Measurements from ENCODE around the gene SULT1C3.

The SULT1C3 gene

DNA sequence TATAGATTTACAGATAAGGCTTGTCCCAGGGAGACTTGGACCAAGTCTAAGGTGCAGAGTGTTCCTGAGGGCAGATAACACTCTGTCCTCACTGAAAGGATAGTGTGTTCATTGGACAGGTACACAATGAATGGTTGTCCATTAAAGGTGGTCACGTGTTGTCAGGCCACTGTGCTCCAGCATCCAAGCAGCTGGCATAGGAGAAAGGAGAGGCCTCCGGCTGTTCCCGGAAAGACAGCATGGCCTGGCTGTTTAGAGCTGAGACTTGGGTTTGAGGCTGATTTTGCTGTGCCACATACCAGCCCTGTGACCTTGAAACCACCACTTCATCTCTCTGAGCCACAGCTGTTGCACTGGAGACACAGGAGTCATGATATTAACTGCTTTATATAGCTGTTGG is 19.6 kb upstream of the SULT1C3 start:
- no peak overlapping the region for H3K27ac ChIP-seq (ENCODE audit: low read depth, low read length)
- H3K4me1 ChIP-seq (ENCODE audit: control insufficient read depth in 5 of 5, insufficient read depth in 5 of 5, low read length in 5 of 5), result peaks cover 0 to 27% (median 11%) of the 10 kb centered on the region in 5 donors
- H3K9me3 ChIP-seq (ENCODE audit: control insufficient read depth in 5 of 5, low read length in 5 of 5), result peaks cover 0 to 15% (median 8%) of the 10 kb centered on the region in 5 donors
- no peaks in the 10 kb centered on the region for H3K36me3 ChIP-seq (ENCODE audit: control insufficient read depth in 5 of 5, insufficient read depth in 5 of 5, low read length in 5 of 5)
- no peaks in the 10 kb centered on the region for H3K27me3 ChIP-seq (ENCODE audit: control insufficient read depth in 5 of 5, insufficient read depth in 4 of 5, low read length in 5 of 5)
- H3K9ac ChIP-seq (ENCODE audit: low read length in 5 of 5), result no peak overlapping the region
- H3K4me3 ChIP-seq (ENCODE audit: low read depth in 1 of 5, low read length in 5 of 5), result no peak overlapping the region

GRCh38 chr2:108220942-108221541 is 18.7 kb upstream of the SULT1C3 start:
- Histone ChIP-seq H3K4me3 (ENCODE audit: low read depth in 1 of 5, low read length in 5 of 5) (peak overlapping the region in 1 of 5 donors; percentile 12), H3K9ac (ENCODE audit: low read length in 5 of 5) (no peak overlapping the region), H3K27me3 (ENCODE audit: control insufficient read depth in 5 of 5, insufficient read depth in 4 of 5, low read length in 5 of 5) (no peaks in the 10 kb centered on the region), H3K36me3 (ENCODE audit: control insufficient read depth in 5 of 5, insufficient read depth in 5 of 5, low read length in 5 of 5) (no peaks in the 10 kb centered on the region), H3K9me3 (ENCODE audit: control insufficient read depth in 5 of 5, low read length in 5 of 5) (peaks cover 0 to 15% (median 8%) of the 10 kb centered on the region in 5 donors), H3K27ac (ENCODE audit: low read depth, low read length) (no peak overlapping the region), H3K4me1 (ENCODE audit: control insufficient read depth in 5 of 5, insufficient read depth in 5 of 5, low read length in 5 of 5) (peaks cover 0 to 19% (median 4%) of the 10 kb centered on the region in 5 donors)

- Histone ChIP-seq H3K36me3 (ENCODE audit: control insufficient read depth in 5 of 5, insufficient read depth in 5 of 5, low read length in 5 of 5) (no peaks in the 10 kb centered on the region), H3K27ac (ENCODE audit: low read depth, low read length) (no peak overlapping the region), H3K27me3 (ENCODE audit: control insufficient read depth in 5 of 5, insufficient read depth in 4 of 5, low read length in 5 of 5) (no peaks in the 10 kb centered on the region), H3K4me3 (ENCODE audit: low read depth in 1 of 5, low read length in 5 of 5) (no peak overlapping the region), H3K9me3 (ENCODE audit: control insufficient read depth in 5 of 5, low read length in 5 of 5) (peaks cover 0 to 15% (median 8%) of the 10 kb centered on the region in 5 donors), H3K9ac (ENCODE audit: low read length in 5 of 5) (no peak overlapping the region), H3K4me1 (ENCODE audit: control insufficient read depth in 5 of 5, insufficient read depth in 5 of 5, low read length in 5 of 5) (peaks cover 0 to 18% (median 9%) of the 10 kb centered on the region in 5 donors)
Observed at GRCh38 chr2:108222261-108222660, 17.5 kb upstream of the SULT1C3 start.

- no peaks in the 10 kb centered on the region for H3K36me3 ChIP-seq (ENCODE audit: control insufficient read depth in 5 of 5, insufficient read depth in 5 of 5, low read length in 5 of 5)
- no peak overlapping the region for H3K27ac ChIP-seq (ENCODE audit: low read depth, low read length)
Observed at GRCh38 chr2:108223573-108223972, 16.2 kb upstream of the SULT1C3 start.

DNA sequence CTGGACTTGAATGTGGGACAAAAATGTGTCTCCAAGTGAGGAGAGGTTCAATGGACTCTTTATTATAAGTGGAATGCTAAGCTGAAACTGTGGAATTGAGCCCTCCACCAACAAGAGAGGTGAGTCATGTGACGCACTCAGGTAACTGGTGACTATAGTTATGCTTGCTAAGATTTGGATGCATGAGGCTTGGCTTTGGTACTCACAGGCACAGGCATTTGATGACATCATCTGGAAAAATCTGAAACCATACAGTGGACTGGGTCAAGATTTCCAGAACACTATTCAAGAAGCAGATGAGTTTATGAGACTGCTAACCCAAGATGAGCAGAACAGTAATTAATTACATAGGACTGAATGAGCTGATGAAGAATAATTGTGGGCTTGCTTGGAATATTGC is 15.7 kb upstream of the SULT1C3 start:
- peaks cover 0 to 18% (median 9%) of the 10 kb centered on the region in 5 donors for H3K4me1 ChIP-seq (ENCODE audit: control insufficient read depth in 5 of 5, insufficient read depth in 5 of 5, low read length in 5 of 5)
- no peak overlapping the region for H3K9ac ChIP-seq (ENCODE audit: low read length in 5 of 5)
- no peaks in the 10 kb centered on the region for H3K36me3 ChIP-seq (ENCODE audit: control insufficient read depth in 5 of 5, insufficient read depth in 5 of 5, low read length in 5 of 5)
- H3K27me3 ChIP-seq (ENCODE audit: control insufficient read depth in 5 of 5, insufficient read depth in 4 of 5, low read length in 5 of 5), result no peaks in the 10 kb centered on the region
- no peak overlapping the region for H3K27ac ChIP-seq (ENCODE audit: low read depth, low read length)
- H3K9me3 ChIP-seq (ENCODE audit: control insufficient read depth in 5 of 5, low read length in 5 of 5), result peaks cover 0 to 15% (median 8%) of the 10 kb centered on the region in 5 donors
- no peak overlapping the region for H3K4me3 ChIP-seq (ENCODE audit: low read depth in 1 of 5, low read length in 5 of 5)

More at GRCh38 chr2:108223573-108223972, 16.2 kb upstream of the SULT1C3 start:
- Histone ChIP-seq H3K4me1 (ENCODE audit: control insufficient read depth in 5 of 5, insufficient read depth in 5 of 5, low read length in 5 of 5) (peaks cover 0 to 18% (median 9%) of the 10 kb centered on the region in 5 donors), H3K27me3 (ENCODE audit: control insufficient read depth in 5 of 5, insufficient read depth in 4 of 5, low read length in 5 of 5) (no peaks in the 10 kb centered on the region), H3K4me3 (ENCODE audit: low read depth in 1 of 5, low read length in 5 of 5) (no peak overlapping the region), H3K9ac (ENCODE audit: low read length in 5 of 5) (no peak overlapping the region), H3K9me3 (ENCODE audit: control insufficient read depth in 5 of 5, low read length in 5 of 5) (peaks cover 0 to 15% (median 8%) of the 10 kb centered on the region in 5 donors)

GRCh38 chr2:108226564-108226963 is 13.2 kb upstream of the SULT1C3 start:
- Histone ChIP-seq H3K4me3 (ENCODE audit: low read depth in 1 of 5, low read length in 5 of 5) (no peak overlapping the region), H3K27me3 (ENCODE audit: control insufficient read depth in 5 of 5, insufficient read depth in 4 of 5, low read length in 5 of 5) (no peaks in the 10 kb centered on the region), H3K27ac (ENCODE audit: low read depth, low read length) (no peak overlapping the region), H3K9ac (ENCODE audit: low read length in 5 of 5) (no peak overlapping the region), H3K36me3 (ENCODE audit: control insufficient read depth in 5 of 5, insufficient read depth in 5 of 5, low read length in 5 of 5) (no peaks in the 10 kb centered on the region), H3K4me1 (ENCODE audit: control insufficient read depth in 5 of 5, insufficient read depth in 5 of 5, low read length in 5 of 5) (peaks cover 0 to 9% (median 6%) of the 10 kb centered on the region in 5 donors), H3K9me3 (ENCODE audit: control insufficient read depth in 5 of 5, low read length in 5 of 5) (peaks cover 0 to 15% (median 8%) of the 10 kb centered on the region in 5 donors)

DNA sequence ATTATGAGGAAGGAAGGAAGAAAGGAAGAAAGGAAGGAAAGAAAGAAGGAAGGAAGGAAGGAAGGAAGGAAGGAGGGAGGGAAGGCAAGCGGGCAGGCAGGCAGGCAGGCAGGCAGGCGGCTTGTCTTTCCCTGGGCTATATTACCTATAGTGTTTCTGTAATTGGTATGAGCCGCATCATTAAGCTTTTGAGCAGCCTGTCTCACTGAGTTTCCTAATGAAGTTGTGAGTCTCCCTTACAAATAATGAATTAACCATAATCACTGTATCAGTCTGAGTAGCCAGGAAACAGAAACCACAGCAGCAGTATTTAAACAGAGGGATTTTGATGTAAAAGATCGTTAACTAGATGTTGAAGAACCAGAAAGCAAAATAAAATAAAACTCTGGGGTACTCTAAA is 11.8 kb upstream of the SULT1C3 start:
- no peak overlapping the region for H3K4me3 ChIP-seq (ENCODE audit: low read depth in 1 of 5, low read length in 5 of 5)
- H3K27me3 ChIP-seq (ENCODE audit: control insufficient read depth in 5 of 5, insufficient read depth in 4 of 5, low read length in 5 of 5), result no peaks in the 10 kb centered on the region
- H3K4me1 ChIP-seq (ENCODE audit: control insufficient read depth in 5 of 5, insufficient read depth in 5 of 5, low read length in 5 of 5), result peaks cover 0 to 6% (median 0%) of the 10 kb centered on the region in 5 donors
- H3K9ac ChIP-seq (ENCODE audit: low read length in 5 of 5), result no peak overlapping the region
- H3K9me3 ChIP-seq (ENCODE audit: control insufficient read depth in 5 of 5, low read length in 5 of 5), result peaks cover 0 to 11% (median 8%) of the 10 kb centered on the region in 5 donors
- H3K36me3 ChIP-seq (ENCODE audit: control insufficient read depth in 5 of 5, insufficient read depth in 5 of 5, low read length in 5 of 5), result no peaks in the 10 kb centered on the region
- H3K27ac ChIP-seq (ENCODE audit: low read depth, low read length), result no peak overlapping the region

DNA sequence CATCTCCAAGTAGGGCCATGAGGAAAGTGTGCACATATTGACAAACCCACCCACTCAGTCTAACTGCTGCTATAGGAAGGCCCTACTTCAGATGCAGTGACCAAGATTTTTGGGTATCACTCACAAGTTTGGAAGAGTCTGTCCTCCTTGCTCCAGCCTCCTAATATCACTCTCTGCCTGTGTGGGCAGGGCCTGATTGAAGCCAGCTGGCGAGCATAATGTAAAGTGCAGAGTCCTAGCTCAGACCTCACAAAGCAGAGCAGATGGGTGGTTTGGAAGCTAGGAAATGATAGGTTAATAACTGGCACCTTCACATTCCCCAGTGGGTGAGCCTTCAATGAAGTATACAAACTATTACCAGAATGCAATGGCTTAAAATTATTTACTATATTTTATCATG is 11.2 kb upstream of the SULT1C3 start:
- Histone ChIP-seq H3K9ac (ENCODE audit: low read length in 5 of 5) (no peak overlapping the region), H3K27me3 (ENCODE audit: control insufficient read depth in 5 of 5, insufficient read depth in 4 of 5, low read length in 5 of 5) (no peaks in the 10 kb centered on the region), H3K4me3 (ENCODE audit: low read depth in 1 of 5, low read length in 5 of 5) (no peak overlapping the region), H3K36me3 (ENCODE audit: control insufficient read depth in 5 of 5, insufficient read depth in 5 of 5, low read length in 5 of 5) (no peaks in the 10 kb centered on the region), H3K4me1 (ENCODE audit: control insufficient read depth in 5 of 5, insufficient read depth in 5 of 5, low read length in 5 of 5) (peaks cover 0 to 6% (median 0%) of the 10 kb centered on the region in 5 donors), H3K9me3 (ENCODE audit: control insufficient read depth in 5 of 5, low read length in 5 of 5) (peaks cover 0 to 6% (median 4%) of the 10 kb centered on the region in 5 donors), H3K27ac (ENCODE audit: low read depth, low read length) (no peak overlapping the region)

DNA sequence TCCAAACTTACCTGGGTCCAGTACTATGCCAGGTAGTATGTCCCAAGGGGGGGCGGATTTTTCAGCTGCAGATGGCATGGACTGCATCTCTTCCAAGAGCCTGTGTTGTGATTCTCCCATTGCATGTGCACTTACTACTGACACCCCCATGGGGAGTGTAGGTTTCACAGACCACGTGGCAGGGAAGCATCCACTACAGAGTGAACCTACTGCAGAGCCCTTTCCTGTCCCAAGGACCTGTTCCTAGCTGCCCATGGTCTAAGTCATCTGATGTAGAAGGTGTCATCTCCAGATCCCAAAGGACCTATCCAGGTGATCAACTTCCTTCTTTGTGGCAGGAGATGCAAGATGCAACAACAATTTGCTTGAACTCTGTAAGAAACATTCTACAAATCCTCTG is 9.9 kb upstream of the SULT1C3 start:
- Histone ChIP-seq H3K4me3 (ENCODE audit: low read depth in 1 of 5, low read length in 5 of 5) (no peak overlapping the region), H3K36me3 (ENCODE audit: control insufficient read depth in 5 of 5, insufficient read depth in 5 of 5, low read length in 5 of 5) (no peaks in the 10 kb centered on the region), H3K4me1 (ENCODE audit: control insufficient read depth in 5 of 5, insufficient read depth in 5 of 5, low read length in 5 of 5) (peaks cover 0 to 6% (median 0%) of the 10 kb centered on the region in 5 donors), H3K27me3 (ENCODE audit: control insufficient read depth in 5 of 5, insufficient read depth in 4 of 5, low read length in 5 of 5) (no peaks in the 10 kb centered on the region), H3K27ac (ENCODE audit: low read depth, low read length) (no peak overlapping the region), H3K9me3 (ENCODE audit: control insufficient read depth in 5 of 5, low read length in 5 of 5) (no peaks in the 10 kb centered on the region), H3K9ac (ENCODE audit: low read length in 5 of 5) (no peak overlapping the region)

DNA sequence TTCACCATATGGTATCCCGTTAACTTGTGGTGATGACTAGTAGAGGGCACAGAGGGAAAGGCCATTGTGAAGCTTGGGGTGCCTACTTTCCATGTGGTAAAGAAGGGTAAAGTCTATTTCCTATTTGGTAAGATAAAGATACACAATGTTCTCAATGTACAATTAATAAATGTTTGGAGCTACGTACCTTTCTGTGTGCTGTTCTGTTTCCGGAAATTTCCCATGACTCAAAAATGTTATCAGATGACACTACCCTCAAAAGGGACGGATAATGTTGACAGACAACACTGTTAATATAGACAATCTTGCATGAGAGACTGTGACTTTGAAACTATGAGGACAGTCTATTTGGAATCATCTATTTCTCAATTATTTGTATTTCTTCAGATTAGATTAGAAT is 4.2 kb upstream of the SULT1C3 start:
- Histone ChIP-seq H3K27me3 (ENCODE audit: control insufficient read depth in 5 of 5, insufficient read depth in 4 of 5, low read length in 5 of 5) (no peaks in the 10 kb centered on the region), H3K27ac (ENCODE audit: low read depth, low read length) (no peak overlapping the region), H3K4me3 (ENCODE audit: low read depth in 1 of 5, low read length in 5 of 5) (no peak overlapping the region), H3K9me3 (ENCODE audit: control insufficient read depth in 5 of 5, low read length in 5 of 5) (peaks cover 0 to 11% (median 7%) of the 10 kb centered on the region in 5 donors), H3K9ac (ENCODE audit: low read length in 5 of 5) (no peak overlapping the region), H3K4me1 (ENCODE audit: control insufficient read depth in 5 of 5, insufficient read depth in 5 of 5, low read length in 5 of 5) (no peaks in the 10 kb centered on the region), H3K36me3 (ENCODE audit: control insufficient read depth in 5 of 5, insufficient read depth in 5 of 5, low read length in 5 of 5) (no peaks in the 10 kb centered on the region)
